Measurements from ENCODE around the gene ZNF622. TPM values are rescaled to one million over a fixed set of nuclear protein-coding genes. Genes with fewer than 3 reads are reported as not detected.

Gene ZNF622
- total RNA-seq, 3 donors from 2014 or later (not counting 1 experiment from before 2014, with no cell fraction given) = 36.3 to 45.9 (median 42.9) TPM

- intact Hi-C loops (cut with micrococcal nuclease) = no loop called here
- 95% methylated on average over 2 of the region's 2 CpGs for WGBS (ENCODE audit: insufficient coverage)
- Histone ChIP-seq H3K27ac (ENCODE audit: low read length) (no peak overlapping the region), H3K4me3 (ENCODE audit: low read length) (no peak overlapping the region), H3K4me1 (ENCODE audit: control insufficient read depth, insufficient read depth, low read length) (no peaks in the 10 kb centered on the region), H3K9me3 (ENCODE audit: control insufficient read depth, insufficient read depth, low read length) (no peaks in the 10 kb centered on the region), H3K27me3 (ENCODE audit: control insufficient read depth, insufficient read depth, low read length) (no peaks in the 10 kb centered on the region), H3K36me3 (ENCODE audit: control insufficient read depth, insufficient read depth, low read length) (no peaks in the 10 kb centered on the region)
- H3K9me3 Mint-ChIP-seq = no peaks in the 10 kb centered on the region
- TF ChIP-seq CTCF (IDR thresholded peaks at IDR 0.05) = no peak
- ATAC-seq (no peak), DNase-seq (no peak)
- H3K36me3 Mint-ChIP-seq = no peaks in the 10 kb centered on the region
- H3K27ac Mint-ChIP-seq = no peak overlapping the region
- no peak overlapping the region for H3K4me3 Mint-ChIP-seq
- no peaks in the 10 kb centered on the region for H3K4me1 Mint-ChIP-seq
- H3K27me3 Mint-ChIP-seq (ENCODE audit: low read depth in 2 of 2) = peaks cover 6 to 9% of the 10 kb centered on the region in 2 donors
Observed at GRCh38 chr5:16487456-16487855, 21.9 kb upstream of the ZNF622 start.

GRCh38 chr5:16486711-16487111 is 21.1 kb upstream of the ZNF622 start:
- H3K27ac ChIP-seq (ENCODE audit: low read length) = no peak overlapping the region
- no peak for TF ChIP-seq CTCF (IDR thresholded peaks at IDR 0.05)
- no peak for DNase-seq
- H3K4me1 ChIP-seq (ENCODE audit: control insufficient read depth, insufficient read depth, low read length) = no peaks in the 10 kb centered on the region
- ATAC-seq = no peak
- Mint-ChIP-seq H3K9me3 (no peaks in the 10 kb centered on the region), H3K27me3 (ENCODE audit: low read depth in 2 of 2) (peaks cover 9 to 10% of the 10 kb centered on the region in 2 donors), H3K4me3 (no peak overlapping the region), H3K4me1 (no peaks in the 10 kb centered on the region), H3K36me3 (no peaks in the 10 kb centered on the region), H3K27ac (no peak overlapping the region)
- H3K36me3 ChIP-seq (ENCODE audit: control insufficient read depth, insufficient read depth, low read length) = no peaks in the 10 kb centered on the region
- H3K27me3 ChIP-seq (ENCODE audit: control insufficient read depth, insufficient read depth, low read length) = no peaks in the 10 kb centered on the region
- 93% methylated on average over 4 of the region's 4 CpGs for WGBS (ENCODE audit: insufficient coverage)
- no peak overlapping the region for H3K4me3 ChIP-seq (ENCODE audit: low read length)
- intact Hi-C loops (cut with micrococcal nuclease) = no loop called here
- no peaks in the 10 kb centered on the region for H3K9me3 ChIP-seq (ENCODE audit: control insufficient read depth, insufficient read depth, low read length)

GRCh38 chr5:16485656-16486055 is 20.1 kb upstream of the ZNF622 start:
- ATAC-seq = no peak
- H3K36me3 ChIP-seq (ENCODE audit: control insufficient read depth, insufficient read depth, low read length) = no peaks in the 10 kb centered on the region
- H3K4me1 Mint-ChIP-seq = no peaks in the 10 kb centered on the region
- DNase-seq = no peak
- H3K27me3 ChIP-seq (ENCODE audit: control insufficient read depth, insufficient read depth, low read length) = no peaks in the 10 kb centered on the region
- no peak overlapping the region for H3K4me3 Mint-ChIP-seq
- intact Hi-C loops (cut with micrococcal nuclease) = no loop called here
- no peak overlapping the region for H3K4me3 ChIP-seq (ENCODE audit: low read length)
- no peaks in the 10 kb centered on the region for H3K9me3 Mint-ChIP-seq
- H3K4me1 ChIP-seq (ENCODE audit: control insufficient read depth, insufficient read depth, low read length) = no peaks in the 10 kb centered on the region
- H3K9me3 ChIP-seq (ENCODE audit: control insufficient read depth, insufficient read depth, low read length) = no peaks in the 10 kb centered on the region
- TF ChIP-seq CTCF (IDR thresholded peaks at IDR 0.05) = no peak
- no peak overlapping the region for H3K27ac ChIP-seq (ENCODE audit: low read length)
- H3K27me3 Mint-ChIP-seq (ENCODE audit: low read depth in 2 of 2) = peaks cover 9 to 14% of the 10 kb centered on the region in 2 donors
- H3K36me3 Mint-ChIP-seq = no peaks in the 10 kb centered on the region
- H3K27ac Mint-ChIP-seq = no peak overlapping the region

- DNase-seq (no peak), ATAC-seq (no peak)
- no peaks in the 10 kb centered on the region for H3K36me3 ChIP-seq (ENCODE audit: control insufficient read depth, insufficient read depth, low read length)
- H3K9me3 ChIP-seq (ENCODE audit: control insufficient read depth, insufficient read depth, low read length) = no peaks in the 10 kb centered on the region
- intact Hi-C loops (cut with micrococcal nuclease) = no loop called here
- no peaks in the 10 kb centered on the region for H3K4me1 ChIP-seq (ENCODE audit: control insufficient read depth, insufficient read depth, low read length)
- no peak overlapping the region for H3K27ac ChIP-seq (ENCODE audit: low read length)
- 89% methylated on average over 1 of the region's 1 CpG for WGBS (ENCODE audit: insufficient coverage)
- H3K27me3 ChIP-seq (ENCODE audit: control insufficient read depth, insufficient read depth, low read length) = no peaks in the 10 kb centered on the region
- no peaks in the 10 kb centered on the region for H3K9me3 Mint-ChIP-seq
- peaks cover 14 to 16% of the 10 kb centered on the region in 2 donors for H3K27me3 Mint-ChIP-seq (ENCODE audit: low read depth in 2 of 2)
- no peaks in the 10 kb centered on the region for H3K36me3 Mint-ChIP-seq
- H3K27ac Mint-ChIP-seq = no peak overlapping the region
- no peak overlapping the region for H3K4me3 ChIP-seq (ENCODE audit: low read length)
- no peak for TF ChIP-seq CTCF (IDR thresholded peaks at IDR 0.05)
- no peaks in the 10 kb centered on the region for H3K4me1 Mint-ChIP-seq
- no peak overlapping the region for H3K4me3 Mint-ChIP-seq
Observed at GRCh38 chr5:16484081-16484480, 18.5 kb upstream of the ZNF622 start.
